GM19351 (cell line): ENCODE measurements around the gene ERCC5.

Experiments
- ATAC-seq: cut with Tn5 transposase; IDR thresholded peaks from one replicate; pipeline ENCODE4 v1.9.1; 2021; ENCODE audit warnings: mild to moderate bottlenecking, moderate library complexity; ENCODE audit not compliant: unreplicated experiment

Gene ERCC5

DNA sequence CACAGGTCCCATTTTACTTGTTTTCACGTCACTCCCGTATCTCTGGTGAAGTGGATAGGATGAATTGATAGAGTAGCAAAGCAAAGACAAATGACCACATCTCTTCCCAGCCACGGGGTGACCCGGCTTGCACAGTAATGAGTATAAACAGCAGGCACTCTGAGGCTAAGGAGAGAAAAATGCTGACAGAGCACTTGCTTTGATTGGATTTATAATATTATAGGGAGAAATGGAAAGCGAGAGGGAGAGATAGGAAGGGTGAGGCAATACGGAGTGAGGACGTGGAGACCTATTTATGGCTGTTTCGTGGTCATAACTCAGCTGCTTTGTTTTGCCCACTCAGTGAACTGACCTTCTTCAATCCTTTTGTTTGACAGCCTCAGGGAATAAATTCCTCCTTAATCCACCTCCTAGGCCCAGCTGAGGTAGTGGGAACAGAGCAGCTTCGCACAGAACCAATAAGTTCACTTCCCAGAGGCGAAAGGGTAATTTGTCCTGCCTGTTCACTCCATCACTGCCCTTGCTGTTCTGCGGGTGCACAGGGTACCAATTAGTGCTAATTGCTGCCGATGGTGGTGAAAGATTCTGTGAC lies 68.6 kb downstream of the ERCC5 start:
- ATAC-seq: no peak

DNA sequence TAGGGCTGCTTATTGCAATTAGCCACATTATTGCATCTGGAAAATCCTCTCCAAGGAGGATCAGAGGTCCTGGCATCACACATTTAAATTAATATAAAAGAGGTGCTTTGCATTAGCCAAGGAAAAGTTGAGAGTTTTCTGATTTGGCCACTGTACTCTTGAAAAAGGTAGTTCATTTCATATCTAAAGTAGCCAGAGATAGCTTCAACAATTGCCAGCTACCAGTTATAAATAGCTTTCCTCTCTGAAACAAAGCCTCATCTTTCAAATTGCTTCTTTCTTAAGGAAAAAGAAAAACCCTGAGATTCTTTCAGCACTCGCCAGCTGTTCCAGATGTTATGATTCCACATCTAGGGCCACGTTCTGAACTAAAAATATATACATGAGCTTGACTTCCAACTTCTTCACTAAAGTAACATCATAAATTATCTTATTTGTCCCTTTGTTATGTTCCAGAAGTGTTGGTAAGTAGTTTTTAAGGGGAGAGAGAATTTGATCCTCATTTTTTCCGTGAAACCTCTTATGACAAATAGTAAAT lies 69.6 kb downstream of the ERCC5 start:
- ATAC-seq: no peak

DNA sequence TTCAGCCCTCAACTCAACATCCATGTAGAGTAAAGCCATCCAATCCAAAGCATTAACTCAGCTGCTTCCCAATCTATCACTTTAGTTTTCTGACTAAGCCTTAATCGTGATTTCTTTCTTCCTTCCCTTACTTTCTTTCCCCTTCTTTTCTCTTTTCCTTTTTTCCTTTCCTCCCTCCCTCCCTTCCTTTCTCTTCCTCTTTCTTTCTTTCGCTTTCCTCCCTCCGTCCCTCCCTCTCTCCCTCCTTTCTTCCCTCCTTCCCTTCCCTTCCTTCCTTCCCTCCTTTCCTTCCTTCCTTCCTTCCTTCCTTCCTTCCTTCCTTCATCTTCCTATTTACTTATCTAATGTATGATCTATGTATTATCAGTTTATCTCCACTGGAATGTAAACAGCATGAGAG lies 71.2 kb downstream of the ERCC5 start:
- no peak for ATAC-seq

- ATAC-seq: no peak
These were observed 76.4 kb downstream of the ERCC5 start for GRCh38 chr13:102922184-102922583.
